K562 (cell line): Measurements from ENCODE around the gene ZNF385D. TPM values are rescaled to one million over a fixed set of nuclear protein-coding genes. Genes with fewer than 3 reads are reported as not detected.

Experiments
- ARID2 ChIP-seq: fragments of 450-650 bp; IDR thresholded peaks from 2 replicates; pipeline ENCODE4 v1.6.1; 2017; ENCODE audit warnings: antibody characterized with exemption, mild to moderate bottlenecking
- C11orf30 ChIP-seq: fragments of 450-650 bp; IDR thresholded peaks from 2 replicates; pipeline ENCODE4 v1.6.1; 2016; ENCODE audit warnings: low read depth, mild to moderate bottlenecking
- CBX1 ChIP-seq: sonication (generic); IDR thresholded peaks from 2 replicates; pipeline ENCODE4 v1.6.1; 2016; ENCODE audit warnings: antibody characterized with exemption, low read depth, mild to moderate bottlenecking
- DEAF1 ChIP-seq: fragments of 450-650 bp; formaldehyde crosslinking; IDR thresholded peaks from 2 replicates; pipeline ENCODE4 v1.4.0; 2020; ENCODE audit warnings: mild to moderate bottlenecking, moderate library complexity
- KLF10 ChIP-seq: fragments of 250-450 bp; sonication (Bioruptor Pico); IDR thresholded peaks from 2 replicates; pipeline ENCODE4 v1.6.1; 2021; ENCODE audit warnings: matching md5 sums
- NELFE ChIP-seq: IDR thresholded peaks from 2 replicates; pipeline ENCODE4 v1.6.1; 2011; ENCODE audit warnings: mild to moderate bottlenecking; ENCODE audit not compliant: insufficient read depth, insufficient read length
- PBX2 ChIP-seq, 2 experiments: IDR thresholded peaks in 1 of 2; conservative IDR thresholded peaks in 1 of 2; 2 replicates each; pipeline ENCODE4 v1.6.1; 2016; ENCODE audit warnings: low read depth in 2 of 2, mild to moderate bottlenecking in 1 of 2, missing compliant biosample characterization in 1 of 2, missing genetic modification characterization in 1 of 2, moderate library complexity in 1 of 2
- RAD21 ChIP-seq, 2 experiments: fragments of 250-450 bp in 1 of 2; fragments of 450-650 bp in 1 of 2; sonication (Bioruptor Pico) in 1 of 2; formaldehyde crosslinking in 1 of 2; IDR thresholded peaks in 1 of 2; conservative IDR thresholded peaks in 1 of 2; 2 replicates each; pipeline versions ENCODE4 v1.4.0 to v1.8.0; 2020 to 2022; ENCODE audit warnings: mild to moderate bottlenecking in 2 of 2, moderate library complexity in 1 of 2
- RFX1 ChIP-seq: fragments of 450-650 bp; IDR thresholded peaks from 2 replicates; pipeline ENCODE4 v1.6.1; 2016; ENCODE audit warnings: mild to moderate bottlenecking, moderate library complexity
- RHOXF2B ChIP-seq: fragments of 250-450 bp; sonication (Bioruptor Pico); conservative IDR thresholded peaks from 2 replicates; pipeline ENCODE4 v1.5.1; 2021
- SMARCA5 ChIP-seq: fragments of 450-650 bp; IDR thresholded peaks from 2 replicates; pipeline ENCODE4 v1.6.1; 2016
- SUPT5H ChIP-seq: fragments of 450-650 bp; IDR thresholded peaks from 2 replicates; pipeline ENCODE4 v1.6.1; 2016
- USF1 ChIP-seq: sonication (generic); formaldehyde crosslinking; IDR thresholded peaks from 2 replicates; pipeline ENCODE4 v1.9.0; 2022; ENCODE audit warnings: mild to moderate bottlenecking, missing genetic modification reagents
- ZBTB11 ChIP-seq, 3 experiments: fragments of 200-800 bp in 1 of 3; fragments of 250-450 bp in 1 of 3; fragments of 450-650 bp in 1 of 3; sonication (Bioruptor Pico) in 1 of 3; sonication (Bioruptor generic) in 1 of 3; formaldehyde crosslinking in 1 of 3; IDR thresholded peaks; 2 replicates each; pipeline versions ENCODE4 v1.6.1 to v1.8.0; 2016 to 2022; ENCODE audit warnings: mild to moderate bottlenecking in 2 of 3, missing genetic modification characterization in 2 of 3, missing compliant biosample characterization in 1 of 3, moderate library complexity in 1 of 3
- ZBTB33 ChIP-seq: sonication (generic); formaldehyde crosslinking; IDR thresholded peaks from 2 replicates; pipeline ENCODE4 v1.8.1; 2023; ENCODE audit warnings: mild to moderate bottlenecking, missing genetic modification reagents
- ZNF146 ChIP-seq: IDR thresholded peaks from one replicate; pipeline ENCODE4 v1.6.1; 2018; ENCODE audit warnings: missing compliant biosample characterization; ENCODE audit not compliant: unreplicated experiment
- ZNF354B ChIP-seq: fragments of 250-450 bp; sonication (Bioruptor Pico); IDR thresholded peaks from 2 replicates; pipeline ENCODE4 v1.4.0; 2020
- ZNF57 ChIP-seq: fragments of 450-650 bp; formaldehyde crosslinking; IDR thresholded peaks from 2 replicates; pipeline ENCODE4 v1.4.0; 2020; ENCODE audit warnings: mild to moderate bottlenecking, moderate library complexity
- ZNF785 ChIP-seq: fragments of 250-450 bp; sonication (Bioruptor Pico); IDR thresholded peaks from 2 replicates; pipeline ENCODE4 v1.4.0; 2020; ENCODE audit warnings: mild to moderate bottlenecking
- polyA plus RNA-seq, 8 experiments: library from polyadenylated mRNA; depleted of rRNA in 4 of 8; stranded (reverse) in 5 of 8; unstranded in 3 of 8; fragments of >200 nt; fragmentation: Nextera tagmentation in 2 of 8; fragmentation: Illumina TruSeq in 1 of 8; extraction: Ambion mirVana in 2 of 8; extraction: Trizol in 1 of 8; gene quantifications; 2 replicates each; pipeline versions ENCODE4 v1.2.1 to v1.2.3, GENCODE V29; 2011 to 2014; ENCODE audit warnings: inconsistent platforms in 1 of 8, missing spikeins in 1 of 8
- total RNA-seq, 7 experiments: library from RNA; depleted of rRNA in 6 of 7; stranded (reverse); fragments of >200 nt in 6 of 7; fragmentation: Illumina TruSeq in 2 of 7; extraction: Trizol in 2 of 7; gene quantifications; 2 replicates each; pipeline versions ENCODE4 v1.2.1 to v1.2.3, GENCODE V29; 2011 to 2021; ENCODE audit warnings: low replicate concordance in 1 of 7

The ZNF385D gene
- total and polyA plus RNA-seq, 9 of the 15 experiments (the other 6 are each of a cell fraction or from before 2014, with no cell fraction given) = 0.14 to 1.7 (median 0.51) TPM

- TF ChIP-seq PBX2 (CRISPR knock-in tag; IDR thresholded peaks at IDR 0.05; ENCODE audit: low read depth) (no peak), PBX2 (tag; conservative IDR thresholded peaks at IDR 0.05; ENCODE audit: low read depth) (no peak), RFX1 (no peak), SUPT5H (no peak), ZBTB33 (CRISPR knock-in tag) (no peak), SMARCA5 (no peak), DEAF1 (0 out of 2 replicates have a peak, but pooled peaks have one; percentile 26), USF1 (CRISPR knock-in tag) (no peak), ZBTB11 (CRISPR knock-in tag; IDR thresholded peaks at IDR 0.05) (no peak), ARID2 (no peak), RAD21 (CRISPR knock-in tag; conservative IDR thresholded peaks at IDR 0.05 in 1 of 2, IDR thresholded peaks at IDR 0.05 in 1 of 2) (peak; percentile 54 to 67), CBX1 (no peak), KLF10 (CRISPR knock-in tag) (no peak), NELFE (no peak), C11orf30 (peak; percentile 66; the same call in 1 of the 2 replicates), ZNF785 (CRISPR knock-in tag) (no peak), ZNF57 (CRISPR knock-in tag) (no peak), ZNF354B (CRISPR knock-in tag) (no peak), RHOXF2B (CRISPR knock-in tag) (no peak), ZNF146 (CRISPR knock-in tag) (no peak)
These were observed 200.0 kb downstream of the ZNF385D start (continued) for GRCh38 chr3:21551019-21551418.
